PFSK-1 (cell line): ENCODE measurements around the gene RER1.

Source experiments
- FOXP2 ChIP-seq: optimal IDR thresholded peaks from 2 replicates; pipeline ENCODE3; 2011; ENCODE audit warnings: borderline replicate concordance, control low read depth, inconsistent platforms; ENCODE audit not compliant: insufficient read depth; ENCODE audit errors: extremely low read length, extremely low read depth
- POLR2AphosphoS5 ChIP-seq: IDR thresholded peaks from 2 replicates; pipeline ENCODE4 v1.6.1; 2012; ENCODE audit warnings: low read depth, mild to moderate bottlenecking, control low read depth, low read length, moderate library complexity
- SIN3A ChIP-seq: IDR thresholded peaks from 2 replicates; pipeline ENCODE4 v1.6.1; 2012; ENCODE audit warnings: mild to moderate bottlenecking, low read length, moderate library complexity, borderline replicate concordance; ENCODE audit not compliant: insufficient read depth
- TAF1 ChIP-seq: IDR thresholded peaks from 2 replicates; pipeline ENCODE4 v1.6.1; 2012; ENCODE audit warnings: low read length, control low read depth, borderline replicate concordance; ENCODE audit not compliant: insufficient read depth
- TF ChIP-seq, protein P1 (sequence below), 2 experiments: IDR thresholded peaks; 2 replicates each; pipeline versions ENCODE4 v1.6.1 to v1.8.0; 2011 to 2012; ENCODE audit warnings: low read depth in 2 of 2, low read length in 2 of 2, control low read depth in 1 of 2, inconsistent platforms in 1 of 2, mild to moderate bottlenecking in 1 of 2, moderate library complexity in 1 of 2; ENCODE audit not compliant: insufficient read depth in 1 of 2

The RER1 gene

DNA sequence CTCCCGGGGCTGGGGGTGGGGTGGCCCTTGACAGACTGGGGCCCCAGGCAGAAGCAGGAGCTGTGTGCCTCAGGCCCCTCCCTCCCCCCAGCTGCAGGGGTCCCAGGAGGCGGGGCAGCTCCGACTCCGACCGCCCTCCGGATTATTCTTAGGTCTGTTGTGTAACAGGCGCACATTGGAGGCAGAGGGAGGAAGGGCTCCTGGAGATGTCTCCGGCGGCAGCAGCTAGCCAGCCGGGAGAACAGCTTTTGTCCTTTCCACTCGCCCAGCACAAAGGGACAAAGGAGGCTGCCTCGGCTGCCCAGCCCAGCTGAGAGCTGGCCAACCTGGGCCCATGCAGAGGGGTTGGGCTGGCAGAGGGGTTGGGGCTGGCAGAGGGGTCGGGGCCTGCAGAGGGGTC, 54.8 kb downstream of the RER1 start:
- TF ChIP-seq TAF1 (no peak), SIN3A (no peak), POLR2AphosphoS5 (no peak), FOXP2 (no peak)
- TF ChIP-seq, protein P1, sequence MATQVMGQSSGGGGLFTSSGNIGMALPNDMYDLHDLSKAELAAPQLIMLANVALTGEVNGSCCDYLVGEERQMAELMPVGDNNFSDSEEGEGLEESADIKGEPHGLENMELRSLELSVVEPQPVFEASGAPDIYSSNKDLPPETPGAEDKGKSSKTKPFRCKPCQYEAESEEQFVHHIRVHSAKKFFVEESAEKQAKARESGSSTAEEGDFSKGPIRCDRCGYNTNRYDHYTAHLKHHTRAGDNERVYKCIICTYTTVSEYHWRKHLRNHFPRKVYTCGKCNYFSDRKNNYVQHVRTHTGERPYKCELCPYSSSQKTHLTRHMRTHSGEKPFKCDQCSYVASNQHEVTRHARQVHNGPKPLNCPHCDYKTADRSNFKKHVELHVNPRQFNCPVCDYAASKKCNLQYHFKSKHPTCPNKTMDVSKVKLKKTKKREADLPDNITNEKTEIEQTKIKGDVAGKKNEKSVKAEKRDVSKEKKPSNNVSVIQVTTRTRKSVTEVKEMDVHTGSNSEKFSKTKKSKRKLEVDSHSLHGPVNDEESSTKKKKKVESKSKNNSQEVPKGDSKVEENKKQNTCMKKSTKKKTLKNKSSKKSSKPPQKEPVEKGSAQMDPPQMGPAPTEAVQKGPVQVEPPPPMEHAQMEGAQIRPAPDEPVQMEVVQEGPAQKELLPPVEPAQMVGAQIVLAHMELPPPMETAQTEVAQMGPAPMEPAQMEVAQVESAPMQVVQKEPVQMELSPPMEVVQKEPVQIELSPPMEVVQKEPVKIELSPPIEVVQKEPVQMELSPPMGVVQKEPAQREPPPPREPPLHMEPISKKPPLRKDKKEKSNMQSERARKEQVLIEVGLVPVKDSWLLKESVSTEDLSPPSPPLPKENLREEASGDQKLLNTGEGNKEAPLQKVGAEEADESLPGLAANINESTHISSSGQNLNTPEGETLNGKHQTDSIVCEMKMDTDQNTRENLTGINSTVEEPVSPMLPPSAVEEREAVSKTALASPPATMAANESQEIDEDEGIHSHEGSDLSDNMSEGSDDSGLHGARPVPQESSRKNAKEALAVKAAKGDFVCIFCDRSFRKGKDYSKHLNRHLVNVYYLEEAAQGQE (IDR thresholded peaks at IDR 0.05; ENCODE audit: insufficient read depth in 1 of 2, low read depth in 2 of 2, low read length in 2 of 2), result no peak

DNA sequence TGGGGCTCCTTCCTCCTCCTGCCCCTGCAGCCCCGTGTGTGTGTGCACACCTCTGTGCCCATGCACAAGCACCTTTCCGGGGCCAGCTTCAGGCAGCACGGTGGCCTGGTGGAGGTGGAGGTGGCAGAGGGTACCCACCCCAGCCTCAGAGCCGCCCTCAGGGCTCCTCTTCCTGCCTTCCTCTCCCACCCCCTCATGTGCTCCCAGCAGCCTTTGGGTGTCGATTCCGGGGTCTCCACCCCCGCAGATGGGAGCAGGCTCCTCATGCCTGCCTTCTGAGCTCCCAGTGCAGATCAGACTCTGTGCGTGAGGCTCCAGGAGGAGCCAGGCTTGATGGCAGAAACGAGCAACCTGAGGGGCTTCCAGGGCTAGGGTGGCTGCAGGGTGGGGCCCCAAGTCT, 55.2 kb downstream of the RER1 start:
- no peak for TF ChIP-seq FOXP2
- TF ChIP-seq TAF1, result no peak
- no peak for TF ChIP-seq SIN3A
- TF ChIP-seq, protein P1 (IDR thresholded peaks at IDR 0.05; ENCODE audit: insufficient read depth in 1 of 2, low read depth in 2 of 2, low read length in 2 of 2), result no peak
- TF ChIP-seq POLR2AphosphoS5, result no peak

DNA sequence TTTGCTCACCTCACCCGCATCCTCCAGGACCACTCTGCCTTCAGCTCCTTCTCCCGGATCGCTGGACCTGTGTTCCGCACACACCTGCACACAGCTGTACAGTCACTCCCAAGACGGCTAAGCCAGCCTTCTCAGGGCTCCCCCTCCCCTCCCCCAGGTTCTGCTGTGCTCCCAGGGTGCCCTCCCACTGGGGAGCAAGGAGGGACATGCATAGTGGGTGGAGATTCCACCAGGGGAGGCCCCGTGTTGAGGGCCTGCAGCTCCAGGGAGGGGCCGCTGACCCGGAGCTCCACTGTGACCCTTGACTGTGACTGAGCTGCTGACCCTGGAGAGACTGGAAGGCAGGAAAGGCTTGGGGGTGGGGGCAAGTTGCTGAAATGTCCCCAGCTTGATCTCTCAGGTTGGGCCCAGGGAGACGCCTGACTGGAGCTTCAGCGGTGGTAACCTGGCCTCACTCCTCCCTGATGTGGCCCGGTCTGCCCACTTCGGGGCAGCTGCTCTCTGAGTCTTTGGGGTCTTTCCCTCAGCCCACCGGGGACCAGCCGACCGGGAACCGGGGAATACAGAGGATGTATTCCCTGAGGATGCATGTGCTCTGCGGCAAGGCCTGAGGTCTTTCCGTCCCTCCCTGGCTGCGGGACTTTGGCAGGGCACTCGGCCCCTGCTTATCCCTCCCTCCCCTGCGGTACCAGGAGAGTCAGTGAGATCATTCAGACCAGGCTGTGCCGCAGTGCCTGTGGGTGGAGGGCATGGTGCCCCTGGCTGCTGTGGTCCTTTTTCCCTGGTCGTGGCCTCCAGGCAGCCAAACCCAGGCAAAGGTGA, 55.8 kb downstream of the RER1 start:
- TF ChIP-seq TAF1 (no peak), FOXP2 (no peak), SIN3A (no peak), POLR2AphosphoS5 (no peak)
- TF ChIP-seq, protein P1 (IDR thresholded peaks at IDR 0.05; ENCODE audit: insufficient read depth in 1 of 2, low read depth in 2 of 2, low read length in 2 of 2), result no peak

DNA sequence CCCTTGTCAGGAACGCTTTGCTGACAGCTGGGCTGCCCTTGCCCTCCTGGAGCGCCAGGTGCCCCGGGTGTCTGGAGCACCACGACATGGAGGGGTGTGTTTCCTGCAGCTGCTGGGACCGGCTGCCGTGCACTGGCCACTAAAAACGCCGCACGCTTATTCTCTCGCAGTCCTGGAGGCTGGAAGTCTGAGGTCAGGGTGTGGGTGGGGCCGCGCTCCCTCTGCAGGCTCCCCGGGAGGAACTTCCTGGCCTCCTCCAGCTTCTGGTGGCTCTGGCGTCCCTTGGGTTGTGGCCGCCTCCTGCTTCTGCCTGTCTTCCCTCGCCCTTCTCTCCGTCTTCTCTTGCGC, 56.4 kb downstream of the RER1 start:
- TF ChIP-seq, protein P1 (IDR thresholded peaks at IDR 0.05; ENCODE audit: insufficient read depth in 1 of 2, low read depth in 2 of 2, low read length in 2 of 2), result no peak
- TF ChIP-seq SIN3A (no peak), TAF1 (no peak), FOXP2 (no peak), POLR2AphosphoS5 (no peak)
